Measurements from ENCODE around the gene DPM3.

DNA sequence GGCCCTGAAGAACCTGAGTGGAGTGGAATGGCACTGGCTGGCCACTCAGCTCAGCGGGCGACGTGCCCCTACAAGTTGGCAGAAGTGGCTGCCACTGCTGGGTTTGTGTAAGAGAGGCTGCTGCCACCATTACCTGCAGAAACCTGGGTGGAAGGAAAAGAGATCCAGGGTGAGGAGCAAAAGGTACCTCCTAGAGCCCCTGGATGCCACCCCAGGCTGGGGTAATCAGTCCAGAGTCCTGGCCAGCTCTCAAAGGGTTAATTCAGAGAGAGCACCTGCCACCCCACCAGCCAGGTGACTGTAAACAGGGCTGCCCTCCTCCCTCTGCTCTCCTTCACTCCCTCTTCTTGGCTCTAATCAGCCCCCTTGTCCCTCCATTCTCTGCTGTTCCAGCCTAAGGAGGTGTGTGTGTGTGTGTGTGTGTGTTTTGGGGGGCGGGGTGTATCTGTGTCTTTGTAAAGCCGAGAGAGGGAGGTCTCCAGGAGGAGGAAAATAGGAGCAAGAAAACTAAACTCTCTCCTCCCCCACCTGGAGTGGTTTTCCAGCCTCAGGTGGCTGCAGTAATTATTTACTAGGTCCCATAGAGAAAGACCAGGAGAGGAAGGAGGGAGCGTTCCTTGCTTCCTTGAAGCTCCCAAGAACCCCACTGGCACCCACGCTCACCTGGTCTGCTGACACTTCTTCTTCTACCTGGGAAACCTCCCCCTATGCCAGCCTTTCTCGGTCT is 45.9 kb upstream of the DPM3 start:
- TF ChIP-seq, protein P1, sequence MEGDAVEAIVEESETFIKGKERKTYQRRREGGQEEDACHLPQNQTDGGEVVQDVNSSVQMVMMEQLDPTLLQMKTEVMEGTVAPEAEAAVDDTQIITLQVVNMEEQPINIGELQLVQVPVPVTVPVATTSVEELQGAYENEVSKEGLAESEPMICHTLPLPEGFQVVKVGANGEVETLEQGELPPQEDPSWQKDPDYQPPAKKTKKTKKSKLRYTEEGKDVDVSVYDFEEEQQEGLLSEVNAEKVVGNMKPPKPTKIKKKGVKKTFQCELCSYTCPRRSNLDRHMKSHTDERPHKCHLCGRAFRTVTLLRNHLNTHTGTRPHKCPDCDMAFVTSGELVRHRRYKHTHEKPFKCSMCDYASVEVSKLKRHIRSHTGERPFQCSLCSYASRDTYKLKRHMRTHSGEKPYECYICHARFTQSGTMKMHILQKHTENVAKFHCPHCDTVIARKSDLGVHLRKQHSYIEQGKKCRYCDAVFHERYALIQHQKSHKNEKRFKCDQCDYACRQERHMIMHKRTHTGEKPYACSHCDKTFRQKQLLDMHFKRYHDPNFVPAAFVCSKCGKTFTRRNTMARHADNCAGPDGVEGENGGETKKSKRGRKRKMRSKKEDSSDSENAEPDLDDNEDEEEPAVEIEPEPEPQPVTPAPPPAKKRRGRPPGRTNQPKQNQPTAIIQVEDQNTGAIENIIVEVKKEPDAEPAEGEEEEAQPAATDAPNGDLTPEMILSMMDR (IDR thresholded peaks at IDR 0.05), result no peak
- TF ChIP-seq POLR2A (IDR thresholded peaks at IDR 0.05), result peak in 2 of 3 donors; percentile 20 to 51
